GM21723 (cell line): ENCODE data around the gene IFNAR2.
"Not testable (repeated sequence)": the region's sequence is repeated elsewhere in the genome, so short reads cannot be mapped to it uniquely, and the experiment has no call there.

Experiments used
- ATAC-seq: cut with Tn5 transposase; IDR thresholded peaks from one replicate; pipeline ENCODE4 v1.9.1; 2021; ENCODE audit warnings: mild to moderate bottlenecking, moderate library complexity; ENCODE audit not compliant: unreplicated experiment

Gene IFNAR2

DNA sequence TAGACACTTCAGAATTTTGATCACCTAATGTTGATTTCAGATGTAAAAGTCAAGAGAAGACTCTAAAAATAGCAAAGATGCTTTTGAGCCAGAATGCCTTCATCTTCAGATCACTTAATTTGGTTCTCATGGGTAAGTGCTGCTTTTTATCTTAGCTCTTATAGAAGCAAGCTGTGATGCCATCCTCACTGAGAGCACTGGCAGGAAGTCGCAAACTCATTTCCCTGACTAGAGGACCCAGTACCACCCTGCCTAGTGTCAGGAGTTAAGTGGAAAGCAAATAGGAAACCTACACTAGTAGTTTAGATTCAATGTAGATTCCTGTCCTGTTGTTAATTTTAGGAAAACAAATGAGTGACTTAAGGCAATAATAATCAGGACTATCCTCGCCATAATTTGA, 12.1 kb downstream of the IFNAR2 start:
- ATAC-seq, result no peak

DNA sequence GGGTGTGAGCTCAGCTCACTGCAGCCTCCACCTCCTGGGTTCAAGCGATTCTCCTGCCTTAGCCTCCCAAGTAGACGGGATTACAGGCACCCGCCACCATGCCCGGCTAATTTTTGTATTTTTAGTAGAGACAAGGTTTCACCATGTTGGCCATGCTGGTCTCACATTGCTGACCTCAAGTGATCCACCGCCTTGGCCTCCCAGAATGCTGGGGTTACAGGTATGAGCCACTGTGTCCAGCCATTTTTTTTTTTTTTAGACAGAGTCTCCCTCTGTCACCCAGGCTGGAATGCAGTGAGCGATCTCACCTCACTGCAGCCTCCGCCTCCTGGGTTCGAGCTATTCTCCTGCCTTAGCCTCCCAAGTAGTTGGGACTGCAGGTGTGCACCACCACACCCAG, 13.1 kb downstream of the IFNAR2 start:
- ATAC-seq, result not testable (repeated sequence)

DNA sequence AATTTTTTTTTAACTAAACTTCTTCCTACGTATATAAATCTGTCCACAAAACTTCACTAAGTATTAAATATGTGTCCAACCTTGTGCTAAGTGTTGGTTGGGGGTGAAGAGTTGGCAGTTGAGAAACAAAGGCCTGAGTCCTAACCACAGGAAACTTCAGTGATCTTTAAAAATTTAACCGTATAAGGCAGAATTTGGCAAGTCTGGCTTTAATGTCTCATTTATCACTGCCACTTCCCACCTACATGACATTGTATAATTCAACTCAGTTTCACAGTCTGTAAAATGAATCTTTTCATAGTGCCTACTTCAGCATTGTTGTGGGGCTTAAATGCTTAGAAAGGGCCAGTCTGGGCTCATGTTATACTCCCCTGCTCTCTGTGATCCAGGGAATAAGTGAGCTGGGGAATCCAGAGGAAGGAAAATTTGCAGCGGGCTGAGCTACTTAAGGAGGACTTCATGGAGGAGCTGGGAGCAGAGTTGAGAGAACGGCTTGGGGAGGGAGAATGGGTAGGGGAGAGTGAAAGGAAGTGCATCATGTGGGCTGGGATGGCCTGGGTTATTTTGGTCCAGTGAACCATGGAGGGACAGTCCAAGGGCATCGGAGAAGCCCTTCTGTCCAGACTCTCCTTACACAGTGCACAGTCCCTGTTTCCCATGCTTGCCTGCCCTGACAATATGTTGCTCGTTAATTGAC, 14.5 kb downstream of the IFNAR2 start:
- no peak for ATAC-seq

DNA sequence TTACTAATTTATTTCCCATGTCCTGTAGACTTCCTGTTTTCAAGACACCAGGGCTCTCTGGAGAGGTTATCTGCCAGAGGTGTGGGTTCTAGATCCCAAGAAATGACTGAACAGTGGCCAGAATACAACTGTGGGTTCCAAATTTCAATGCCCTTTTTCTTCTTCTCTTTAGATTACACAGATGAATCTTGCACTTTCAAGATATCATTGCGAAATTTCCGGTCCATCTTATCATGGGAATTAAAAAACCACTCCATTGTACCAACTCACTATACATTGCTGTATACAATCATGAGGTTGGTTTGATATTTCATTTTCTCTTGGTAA, 15.0 kb downstream of the IFNAR2 start:
- ATAC-seq, result no peak

DNA sequence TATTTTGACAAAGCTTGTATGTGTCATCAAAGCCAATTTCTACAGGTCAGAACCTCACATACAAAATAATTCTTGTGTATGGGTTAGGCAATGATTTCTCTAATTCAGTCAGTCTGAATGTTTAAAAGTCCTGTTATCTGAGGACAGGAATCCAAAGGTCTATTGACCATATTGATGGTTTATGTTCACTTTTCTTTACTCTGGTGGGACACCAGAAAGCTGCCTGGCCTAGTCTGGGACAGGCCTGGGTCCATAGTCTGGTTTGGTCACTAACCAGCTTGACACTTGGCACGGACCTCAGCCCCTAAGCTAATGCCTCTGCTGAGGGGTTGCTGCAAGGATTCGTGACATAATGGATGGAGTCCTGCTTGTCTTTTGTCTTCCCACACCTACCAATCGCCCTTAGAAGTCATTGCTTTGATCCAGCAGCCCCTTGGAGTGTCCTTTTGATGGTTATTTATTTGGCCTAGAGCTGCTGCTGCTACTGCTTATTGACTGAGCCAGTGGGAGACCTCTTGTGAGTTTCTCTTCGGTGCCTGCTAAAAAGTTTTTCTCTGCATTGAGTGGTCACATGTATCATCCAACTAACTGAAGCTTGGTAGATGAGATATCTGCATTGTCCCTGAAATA, 15.7 kb downstream of the IFNAR2 start:
- ATAC-seq, result no peak

DNA sequence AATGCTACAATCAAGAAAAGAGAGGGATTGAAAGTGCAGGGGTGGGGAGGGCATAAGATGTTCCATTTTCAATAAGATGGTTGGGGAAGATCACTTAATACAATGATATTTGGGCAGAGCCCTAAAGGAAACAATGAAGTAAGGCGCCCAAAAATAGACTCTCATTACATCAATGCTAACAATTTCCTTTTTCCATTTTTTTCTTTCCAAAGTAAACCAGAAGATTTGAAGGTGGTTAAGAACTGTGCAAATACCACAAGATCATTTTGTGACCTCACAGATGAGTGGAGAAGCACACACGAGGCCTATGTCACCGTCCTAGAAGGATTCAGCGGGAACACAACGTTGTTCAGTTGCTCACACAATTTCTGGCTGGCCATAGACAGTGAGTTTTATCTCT, 16.8 kb downstream of the IFNAR2 start:
- no peak for ATAC-seq

DNA sequence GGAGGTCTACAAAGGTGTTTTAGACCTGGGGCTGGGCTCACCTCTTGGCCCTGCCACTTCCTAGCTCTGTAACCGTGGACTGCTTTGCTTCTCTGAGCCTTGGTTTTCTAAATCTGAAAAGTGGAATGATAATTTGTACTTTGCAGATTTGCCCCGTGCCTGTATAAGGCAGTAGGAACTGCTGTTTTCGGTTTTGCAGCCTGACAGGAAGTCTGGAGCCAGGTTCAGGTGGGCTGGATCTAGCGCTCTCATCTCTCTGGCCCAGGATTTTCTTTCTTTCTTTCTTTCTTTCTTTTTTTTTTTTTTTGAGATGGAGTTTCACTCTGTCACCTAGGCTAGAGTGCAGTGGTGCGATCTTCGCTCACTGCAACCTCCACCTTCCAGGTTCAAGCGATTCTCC, 17.2 kb downstream of the IFNAR2 start:
- ATAC-seq, result no peak

DNA sequence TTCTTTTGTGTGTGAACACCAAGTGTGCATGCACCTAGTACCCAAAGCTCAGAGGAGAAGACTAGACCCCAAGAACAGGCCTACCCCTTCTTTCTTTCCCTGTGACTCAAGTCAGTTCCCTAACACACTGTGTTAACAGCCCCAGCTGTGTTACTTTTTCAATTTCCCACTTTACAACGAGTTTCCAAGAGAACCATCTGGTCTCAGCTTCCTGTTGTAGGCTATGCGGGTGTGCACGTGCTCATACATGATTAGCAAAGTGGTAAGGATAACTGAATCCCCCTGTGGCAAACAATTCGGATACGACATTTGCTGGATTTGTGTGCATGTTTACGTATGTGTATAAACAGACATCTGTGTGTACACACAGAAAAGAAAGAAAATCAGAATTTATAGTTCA, 17.9 kb downstream of the IFNAR2 start:
- no peak for ATAC-seq

DNA sequence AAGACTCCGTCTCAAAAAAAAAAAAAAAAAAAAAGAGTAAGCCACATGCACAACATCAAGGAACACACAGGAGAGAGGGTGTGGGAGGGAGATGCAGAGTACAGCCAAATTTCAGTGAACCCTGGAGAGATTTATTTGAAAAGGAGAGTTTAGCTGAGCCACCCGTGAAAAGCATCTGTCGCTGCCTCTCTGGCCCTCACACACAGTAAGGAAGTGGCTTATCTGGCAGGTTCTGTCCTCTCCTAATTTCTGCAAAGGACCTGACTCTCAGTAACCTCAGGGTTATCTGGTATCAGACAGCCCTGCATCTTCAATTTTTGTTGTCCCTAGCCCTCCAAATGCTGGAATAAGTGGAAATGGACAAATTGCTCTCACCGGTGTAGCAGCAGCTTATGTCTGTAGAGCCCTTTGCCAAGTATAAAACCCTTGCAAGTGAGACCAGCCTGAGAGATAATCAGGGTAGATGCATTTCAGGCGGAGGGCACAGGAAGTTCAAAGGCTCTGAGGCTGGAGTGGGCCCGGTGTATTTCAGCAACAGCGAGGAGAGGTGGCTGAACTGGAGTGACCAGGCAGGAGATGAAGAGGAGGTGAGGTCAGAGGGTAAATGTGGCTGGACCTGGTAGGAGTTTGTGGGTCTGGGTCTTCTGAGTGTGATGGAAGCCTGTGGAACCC, 19.7 kb downstream of the IFNAR2 start:
- ATAC-seq, result no peak

DNA sequence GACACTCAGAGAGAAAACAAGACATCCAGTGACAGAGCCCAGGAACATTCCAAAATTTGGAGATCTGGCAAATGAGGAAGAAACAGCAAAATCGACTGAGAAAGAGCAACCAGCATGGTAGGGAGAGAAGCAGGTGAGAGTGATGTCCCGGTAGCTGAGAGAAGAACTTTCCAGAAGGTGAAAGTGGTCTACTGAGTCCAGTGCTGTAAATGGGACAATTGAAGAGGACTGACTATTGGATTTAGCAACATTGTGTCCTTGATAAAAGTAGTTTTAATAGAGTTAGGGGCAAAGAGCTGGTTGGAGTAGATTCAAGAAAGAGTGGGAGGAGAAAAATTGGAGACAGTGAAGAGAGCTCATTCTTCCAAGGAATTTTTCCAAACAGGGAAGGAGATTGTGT, 21.4 kb downstream of the IFNAR2 start:
- no peak for ATAC-seq

DNA sequence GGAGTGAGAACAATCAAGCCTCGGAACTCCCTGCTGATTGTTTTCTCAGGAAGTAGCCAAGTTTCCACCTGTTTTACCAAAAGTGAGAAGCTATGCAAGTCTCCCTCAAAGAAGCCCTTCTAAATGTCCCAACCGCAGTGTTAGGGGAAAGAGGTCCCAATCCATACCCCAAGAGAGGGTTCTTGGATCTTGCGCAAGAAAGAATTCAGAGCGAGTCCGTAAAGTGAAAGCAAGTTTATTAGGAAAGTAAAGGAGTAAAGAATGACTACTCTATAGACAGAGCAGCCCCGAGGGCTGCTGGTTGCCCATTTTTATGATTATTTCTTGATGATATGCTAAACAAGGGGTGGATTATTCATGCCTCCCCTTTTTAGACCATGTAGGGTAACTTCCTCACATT, 23.6 kb downstream of the IFNAR2 start:
- not testable (repeated sequence) for ATAC-seq

DNA sequence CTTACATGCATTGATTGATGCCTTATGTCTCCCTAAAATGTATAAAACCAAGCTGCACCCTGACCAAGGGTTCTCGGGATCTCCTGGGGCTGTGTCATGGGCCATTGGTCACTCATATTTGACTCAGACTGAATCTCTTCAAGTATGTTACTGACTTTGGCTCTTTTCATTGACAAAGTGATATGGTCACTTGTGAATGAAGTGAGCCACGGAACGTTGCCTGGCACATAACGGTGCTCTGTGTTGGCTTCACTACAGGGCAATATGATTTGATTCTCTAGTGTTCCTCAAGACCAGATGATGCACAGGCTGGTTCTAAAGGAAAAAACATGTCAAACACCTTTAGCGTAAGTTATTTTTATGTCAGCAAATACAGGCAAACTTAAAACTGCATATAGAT, 25.0 kb downstream of the IFNAR2 start:
- no peak for ATAC-seq

DNA sequence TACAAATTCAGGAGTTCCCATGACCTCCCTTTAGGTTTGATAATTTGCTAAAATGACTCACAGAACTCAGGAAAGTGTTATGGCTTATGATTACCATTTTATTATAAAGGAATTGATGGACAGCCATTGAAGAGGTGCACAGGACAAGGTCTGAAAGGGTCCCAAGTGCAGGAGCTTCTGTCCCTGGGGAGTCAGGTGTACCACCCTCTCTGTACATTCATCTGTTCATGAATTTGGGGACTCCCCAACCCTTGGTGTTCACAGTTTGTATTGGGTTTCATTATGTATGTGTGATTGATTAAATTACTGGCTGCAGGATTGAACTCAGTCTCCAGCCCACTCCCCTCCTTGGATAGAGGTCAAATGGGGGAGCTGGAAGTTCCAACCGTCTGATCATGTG, 25.7 kb downstream of the IFNAR2 start:
- ATAC-seq, result no peak

DNA sequence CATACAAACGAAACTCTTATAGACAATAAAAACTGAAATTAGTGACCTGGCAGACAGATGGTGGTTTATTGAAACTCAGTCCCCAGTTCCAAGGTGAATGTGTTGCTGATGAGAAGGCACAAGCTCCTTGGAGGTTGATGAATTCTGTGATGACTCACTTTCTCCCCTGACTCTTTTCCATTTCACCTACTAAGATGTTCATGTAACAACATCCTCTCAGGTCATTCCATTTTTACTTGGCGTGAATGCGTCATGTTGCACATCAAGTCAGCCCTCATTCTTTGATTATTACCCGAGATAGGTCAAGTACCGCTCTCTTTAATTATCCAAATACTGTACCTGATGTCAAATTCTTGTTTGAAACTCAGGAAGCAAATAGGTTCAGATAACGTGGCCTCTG, 26.3 kb downstream of the IFNAR2 start:
- no peak for ATAC-seq

DNA sequence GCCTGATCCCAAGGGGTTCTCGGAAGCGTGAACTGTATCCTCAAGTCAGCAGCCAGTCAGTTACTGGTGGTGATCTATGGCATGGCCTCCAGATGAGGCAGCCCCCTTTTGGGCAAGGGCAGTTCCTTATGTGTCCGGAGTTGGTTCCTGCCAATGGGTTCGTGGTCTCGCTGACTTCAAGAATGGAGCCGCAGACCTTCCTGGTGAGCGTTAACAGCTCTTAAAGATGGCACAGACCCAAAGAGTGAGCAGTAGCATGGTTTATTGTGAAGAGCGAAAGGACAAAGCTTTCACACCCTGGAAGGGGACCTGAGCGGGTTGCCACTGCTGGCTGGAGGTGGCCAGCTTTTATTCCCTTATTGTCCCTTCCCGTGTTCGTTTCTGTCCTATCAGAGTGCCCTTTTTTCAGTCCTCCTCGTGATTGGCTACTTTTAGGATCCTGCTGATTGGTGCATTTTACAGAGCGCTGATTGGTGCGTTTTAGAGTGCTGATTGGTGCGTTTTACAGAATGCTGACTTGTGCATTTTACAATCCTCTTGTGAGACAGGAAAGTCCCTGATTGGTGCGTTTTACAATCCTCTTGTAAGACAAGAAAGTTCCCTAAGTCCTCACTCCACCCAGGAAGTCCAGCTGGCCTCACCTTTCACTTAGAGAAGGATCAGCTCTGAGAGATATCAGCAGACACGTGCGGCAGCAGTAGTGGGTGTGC, 27.5 kb downstream of the IFNAR2 start:
- ATAC-seq, result no peak

DNA sequence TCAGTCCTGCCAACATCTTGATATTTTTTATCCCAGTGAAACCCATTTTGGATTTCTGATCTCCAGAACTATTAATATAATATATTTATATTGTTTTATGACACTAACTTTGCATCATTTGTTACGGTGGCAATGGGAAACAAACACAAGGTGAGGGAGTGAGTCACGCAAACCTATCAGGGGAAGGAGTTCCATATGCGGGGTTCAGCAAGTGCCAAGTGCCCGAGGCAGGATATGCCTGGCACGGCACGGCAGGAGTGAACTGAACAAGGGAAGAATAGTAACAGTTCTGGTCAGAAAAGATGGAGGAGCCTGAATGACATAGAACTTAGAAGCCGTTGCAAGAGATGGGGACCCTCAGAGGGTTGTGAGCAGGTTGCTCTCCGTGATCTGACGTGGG, 28.7 kb downstream of the IFNAR2 start:
- ATAC-seq, result no peak

DNA sequence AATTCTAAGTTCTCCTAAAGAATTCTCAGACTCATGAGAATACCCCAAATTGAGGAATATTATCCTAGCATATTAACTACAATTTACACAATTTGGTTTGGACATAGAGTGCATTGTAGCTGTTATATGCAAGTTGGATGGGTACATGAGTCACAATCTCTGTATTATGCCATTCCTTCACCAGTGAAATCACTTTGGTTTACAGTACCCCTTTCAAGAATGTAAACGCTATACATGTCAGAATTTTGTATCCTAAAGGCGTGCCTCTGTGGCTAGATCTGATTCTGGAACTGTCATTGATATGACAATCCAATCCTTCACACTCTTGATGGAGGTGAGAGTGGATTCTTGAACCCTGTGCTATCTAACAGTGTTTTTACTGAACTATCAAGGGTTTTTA, 29.7 kb downstream of the IFNAR2 start:
- ATAC-seq, result no peak

DNA sequence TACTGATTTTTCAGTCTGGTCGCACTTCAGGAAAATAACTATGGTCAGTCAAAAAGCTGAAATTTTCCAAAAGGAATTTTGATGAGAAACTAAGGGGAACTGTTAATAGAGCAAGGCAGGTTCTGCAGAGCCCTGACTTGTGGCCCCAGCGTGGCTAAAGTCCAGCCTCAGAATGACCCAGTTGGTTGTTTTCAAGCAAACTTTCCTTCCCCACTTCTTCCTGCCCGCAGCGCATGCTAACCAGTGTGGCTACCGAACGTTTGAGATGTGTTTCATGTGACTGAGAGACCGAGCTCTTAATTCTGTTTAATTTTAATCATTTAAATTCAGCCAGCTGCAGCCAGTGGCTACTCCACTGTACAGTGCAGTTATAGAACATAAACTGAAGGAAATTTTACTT, 30.3 kb downstream of the IFNAR2 start:
- ATAC-seq, result no peak

DNA sequence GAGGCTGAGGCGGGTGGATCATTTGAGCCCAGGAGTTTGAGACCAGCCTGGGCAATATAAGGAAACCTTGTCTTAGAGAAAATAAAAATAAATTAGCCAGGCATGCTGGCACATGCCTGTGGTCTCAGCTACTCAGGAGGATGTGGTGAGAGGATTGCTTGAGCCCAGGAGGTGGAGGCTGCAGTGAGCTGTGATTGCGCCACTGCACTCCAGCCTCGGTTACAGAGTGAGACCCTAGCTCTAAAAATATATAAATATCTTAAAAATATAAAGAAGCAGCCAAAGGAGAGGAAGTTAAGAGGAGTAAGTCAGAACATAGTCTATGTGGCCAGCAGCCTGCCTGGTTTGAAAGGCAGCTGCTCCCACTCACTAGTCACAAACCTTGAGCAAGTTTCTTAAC, 31.9 kb downstream of the IFNAR2 start:
- ATAC-seq, result no peak

DNA sequence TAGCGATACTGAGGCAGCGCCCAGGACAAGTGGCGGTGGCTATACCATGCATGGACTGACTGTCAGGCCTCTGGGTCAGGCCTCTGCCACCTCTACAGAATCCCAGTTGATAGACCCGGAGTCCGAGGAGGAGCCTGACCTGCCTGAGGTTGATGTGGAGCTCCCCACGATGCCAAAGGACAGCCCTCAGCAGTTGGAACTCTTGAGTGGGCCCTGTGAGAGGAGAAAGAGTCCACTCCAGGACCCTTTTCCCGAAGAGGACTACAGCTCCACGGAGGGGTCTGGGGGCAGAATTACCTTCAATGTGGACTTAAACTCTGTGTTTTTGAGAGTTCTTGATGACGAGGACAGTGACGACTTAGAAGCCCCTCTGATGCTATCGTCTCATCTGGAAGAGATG, 33.2 kb downstream of the IFNAR2 start:
- no peak for ATAC-seq

DNA sequence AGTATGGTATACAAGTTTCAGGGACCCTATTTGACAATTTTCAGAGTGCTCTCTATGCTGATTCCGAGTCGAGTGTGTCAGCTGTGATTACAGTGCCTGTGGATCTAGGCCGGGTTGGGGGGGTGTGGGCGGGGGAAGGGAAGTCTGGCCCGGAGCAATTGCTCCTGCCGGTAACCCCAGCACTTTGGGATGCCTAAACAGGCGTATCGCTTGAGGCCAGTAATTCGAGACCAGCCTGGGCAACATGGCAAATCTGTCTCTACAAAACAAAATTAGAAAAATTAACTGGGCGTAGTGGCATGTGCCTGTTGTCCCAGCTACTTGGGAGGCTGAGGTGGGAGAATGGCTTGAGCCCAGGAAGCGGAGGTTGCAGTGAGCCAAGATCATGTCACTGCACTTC, 34.8 kb downstream of the IFNAR2 start:
- no peak for ATAC-seq

DNA sequence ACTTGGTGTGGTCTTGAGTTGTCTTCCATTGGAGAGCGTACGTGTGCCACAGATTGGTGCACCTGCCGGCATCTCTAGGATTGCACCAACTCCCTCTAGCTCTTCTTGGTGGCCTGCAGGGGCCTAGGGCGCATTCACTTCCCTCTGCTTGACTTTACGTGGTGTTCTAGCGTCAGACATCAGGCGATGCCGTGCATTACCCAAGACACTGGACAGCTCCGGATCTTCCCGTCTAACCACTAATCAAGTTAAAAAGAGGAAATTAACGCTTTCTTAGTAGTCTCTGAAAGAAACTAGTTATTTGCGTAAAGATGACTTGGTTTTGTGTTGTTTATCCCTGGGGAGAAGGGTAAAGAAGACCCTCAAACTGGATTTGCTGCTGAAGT, 35.9 kb downstream of the IFNAR2 start:
- ATAC-seq, result peak; percentile 26
